WTC11 (cell line): ENCODE data around the gene EPHB3.
"Not testable (repeated sequence)": the region's sequence is repeated elsewhere in the genome, so short reads cannot be mapped to it uniquely, and the experiment has no call there.

Source experiments
- CTCF ChIP-seq: fragments of 200-600 bp; IDR thresholded peaks from 2 replicates; pipeline ENCODE4 v1.8.0; 2022; ENCODE audit warnings: antibody characterized with exemption
- E2F4 ChIP-seq: sonication (generic); formaldehyde crosslinking; IDR thresholded peaks from 2 replicates; pipeline ENCODE4 v1.8.1; 2022; ENCODE audit warnings: low read depth, mild to moderate bottlenecking, moderate library complexity, missing genetic modification reagents, borderline replicate concordance
- HMGXB4 ChIP-seq: sonication (generic); formaldehyde crosslinking; IDR thresholded peaks from 2 replicates; pipeline ENCODE4 v1.8.1; 2023; ENCODE audit warnings: mild to moderate bottlenecking, moderate library complexity, missing genetic modification reagents
- IRF2 ChIP-seq: sonication (generic); formaldehyde crosslinking; IDR thresholded peaks from 2 replicates; pipeline ENCODE4 v1.8.0; 2022; ENCODE audit warnings: low read depth, missing genetic modification reagents, borderline replicate concordance
- MAX ChIP-seq: sonication (generic); formaldehyde crosslinking; IDR thresholded peaks from 2 replicates; pipeline ENCODE4 v1.8.0; 2022; ENCODE audit warnings: mild to moderate bottlenecking, missing genetic modification reagents
- NFE2L1 ChIP-seq: sonication (generic); formaldehyde crosslinking; IDR thresholded peaks from 2 replicates; pipeline ENCODE4 v1.8.1; 2023; ENCODE audit warnings: missing genetic modification reagents
- RELA ChIP-seq: sonication (generic); formaldehyde crosslinking; IDR thresholded peaks from 2 replicates; pipeline ENCODE4 v1.8.1; 2022; ENCODE audit warnings: missing genetic modification reagents, mild to moderate bottlenecking, borderline replicate concordance
- STAT6 ChIP-seq: sonication (generic); formaldehyde crosslinking; conservative IDR thresholded peaks from 2 replicates; pipeline ENCODE4 v1.8.1; 2023; ENCODE audit warnings: mild to moderate bottlenecking, low read depth, missing genetic modification reagents, moderate library complexity
- ZNF138 ChIP-seq: sonication (generic); formaldehyde crosslinking; conservative IDR thresholded peaks from 2 replicates; pipeline ENCODE4 v1.8.1; 2022; ENCODE audit warnings: mild to moderate bottlenecking, moderate library complexity, missing genetic modification reagents
- ZNF532 ChIP-seq: fragments of 250-450 bp; sonication (Bioruptor Pico); IDR thresholded peaks from 2 replicates; pipeline ENCODE4 v1.9.0; 2021; ENCODE audit warnings: mild to moderate bottlenecking, borderline replicate concordance

- not testable (repeated sequence) for TF ChIP-seq HMGXB4 (CRISPR knock-in tag); CTCF; ZNF532; ZNF138 (CRISPR knock-in tag); NFE2L1 (CRISPR knock-in tag); IRF2 (CRISPR knock-in tag); STAT6 (CRISPR knock-in tag); MAX; RELA (CRISPR knock-in tag); E2F4 (CRISPR knock-in tag)
Observed at GRCh38 chr3:184622156-184622555, 60.6 kb downstream of the EPHB3 start.
